ENCODE data around the gene ADAP1. TPM values are rescaled to one million over a fixed set of nuclear protein-coding genes. Genes with fewer than 3 reads are reported as not detected.
"Not testable (repeated sequence)": the region's sequence is repeated elsewhere in the genome, so short reads cannot be mapped to it uniquely, and the experiment has no call there.

Gene ADAP1
- total RNA-seq, 1 donor from 2014 or later, result 0.79 TPM

- DNase-seq (ENCODE audit: low read depth, low spot score), result no peak
Observed at GRCh38 chr7:910441-910861, 44.0 kb downstream of the ADAP1 start.

- no peak for DNase-seq (ENCODE audit: low read depth, low spot score)
Observed at GRCh38 chr7:909358-910329, 44.8 kb downstream of the ADAP1 start.

GRCh38 chr7:908591-909357, 45.7 kb downstream of the ADAP1 start:
- DNase-seq (ENCODE audit: low read depth, low spot score), result not testable (repeated sequence)

- DNase-seq (ENCODE audit: low read depth, low spot score), result no peak
Observed at GRCh38 chr7:908159-908581, 46.3 kb downstream of the ADAP1 start.

- DNase-seq (ENCODE audit: low read depth, low spot score), result no peak
Observed at GRCh38 chr7:907158-907980, 47.1 kb downstream of the ADAP1 start.

GRCh38 chr7:906776-907157, 47.7 kb downstream of the ADAP1 start:
- DNase-seq (ENCODE audit: low read depth, low spot score), result no peak

- no peak for DNase-seq (ENCODE audit: low read depth, low spot score)
Observed at GRCh38 chr7:904847-905246, 49.6 kb downstream of the ADAP1 start.

- DNase-seq (ENCODE audit: low read depth, low spot score), result no peak
Observed at GRCh38 chr7:903921-904755, 50.3 kb downstream of the ADAP1 start.

GRCh38 chr7:902996-903395, 51.5 kb downstream of the ADAP1 start:
- no peak for DNase-seq (ENCODE audit: low read depth, low spot score)

- peak; percentile 13 for DNase-seq (ENCODE audit: low read depth, low spot score)
Observed at GRCh38 chr7:901388-902154, 52.9 kb downstream of the ADAP1 start.

GRCh38 chr7:901041-901387, 53.5 kb downstream of the ADAP1 start:
- no peak for DNase-seq (ENCODE audit: low read depth, low spot score)

- no peak for DNase-seq (ENCODE audit: low read depth, low spot score)
Observed at GRCh38 chr7:900331-901040, 54.0 kb downstream of the ADAP1 start.

GRCh38 chr7:899806-900205, 54.7 kb downstream of the ADAP1 start:
- DNase-seq (ENCODE audit: low read depth, low spot score), result no peak

GRCh38 chr7:898855-899681, 55.4 kb downstream of the ADAP1 start:
- DNase-seq (ENCODE audit: low read depth, low spot score), result no peak

GRCh38 chr7:898460-898854, 56.0 kb downstream of the ADAP1 start:
- no peak for DNase-seq (ENCODE audit: low read depth, low spot score)

GRCh38 chr7:897771-898376, 56.6 kb downstream of the ADAP1 start:
- no peak for DNase-seq (ENCODE audit: low read depth, low spot score)

GRCh38 chr7:897086-897485, 57.4 kb downstream of the ADAP1 start:
- no peak for DNase-seq (ENCODE audit: low read depth, low spot score)

Measured in pulmonary artery endothelial cell (primary cell).